HFFc6 (cell line): ENCODE results near the gene SELENOI. TPM values are rescaled to one million over a fixed set of nuclear protein-coding genes. Genes with fewer than 3 reads are reported as not detected.

Experiments used
- DNase-seq: peaks from one replicate; pipeline ENCODE4 v3.0.0-alpha.2; 2018
- H3K27ac Mint-ChIP-seq: 2 replicates; pipeline ENCODE4 v1.8.0; 2020; ENCODE audit warnings: mild to moderate bottlenecking, mixed read lengths
- H3K27me3 Mint-ChIP-seq: 2 replicates; pipeline ENCODE4 v1.8.0; 2021; ENCODE audit warnings: mild to moderate bottlenecking, moderate library complexity, mixed read lengths; ENCODE audit not compliant: insufficient read depth
- H3K36me3 Mint-ChIP-seq: 2 replicates; pipeline ENCODE4 v1.8.0; 2021; ENCODE audit warnings: low read depth, mixed read lengths
- H3K4me1 Mint-ChIP-seq: 2 replicates; pipeline ENCODE4 v1.8.0; 2020; ENCODE audit warnings: low read depth, mixed read lengths
- H3K4me3 Mint-ChIP-seq: 2 replicates; pipeline ENCODE4 v1.8.0; 2020; ENCODE audit warnings: mild to moderate bottlenecking, moderate library complexity, mixed read lengths
- H3K9me3 Mint-ChIP-seq: 2 replicates; pipeline ENCODE4 v1.8.0; 2020; ENCODE audit warnings: mild to moderate bottlenecking, mixed read lengths
- total RNA-seq, 6 experiments: library from RNA; stranded (reverse); fragmentation: NEBNext Ultra II Directional; extraction: Animal tissue kit (Norgen Biotek cat#: 25700); gene quantifications; 2 replicates in 1 of 6; 3 replicates in 5 of 6; pipeline ENCODE4 v1.2.3, GENCODE V29; 2021
- TF ChIP-seq, protein P1 (sequence below): fragments of 200-600 bp; sonication (generic); IDR thresholded peaks from 2 replicates; pipeline ENCODE4 v1.5.0; 2021; ENCODE audit warnings: antibody characterized with exemption, mild to moderate bottlenecking

The SELENOI gene
- total RNA-seq, 6 experiments from 2014 or later, result 22.7 to 31.4 (median 27.3) TPM

DNA sequence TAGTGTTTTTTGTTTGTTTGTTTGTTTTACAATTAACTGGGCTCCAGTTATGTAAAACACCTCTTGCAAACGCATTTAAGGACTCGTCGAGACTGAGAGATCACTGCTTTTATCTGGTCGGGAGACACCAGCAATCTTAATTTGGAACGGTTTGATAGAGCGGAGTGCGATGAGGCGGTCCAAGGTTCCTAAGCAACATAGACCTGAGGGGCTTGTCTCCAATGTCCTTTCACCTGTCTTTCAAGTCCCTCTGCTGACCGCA is 729 bp upstream of the SELENOI start:
- Mint-ChIP-seq H3K9me3 (no peaks in the 10 kb centered on the region), H3K27me3 (no peaks in the 10 kb centered on the region), H3K36me3 (peaks cover 5% of the 10 kb centered on the region; the same call in 1 of the 2 replicates), H3K4me1 (peaks cover 31% of the 10 kb centered on the region), H3K4me3 (peak overlapping the region; percentile 97), H3K27ac (peak overlapping the region; percentile 98)
- no peak for DNase-seq
- TF ChIP-seq, protein P1, sequence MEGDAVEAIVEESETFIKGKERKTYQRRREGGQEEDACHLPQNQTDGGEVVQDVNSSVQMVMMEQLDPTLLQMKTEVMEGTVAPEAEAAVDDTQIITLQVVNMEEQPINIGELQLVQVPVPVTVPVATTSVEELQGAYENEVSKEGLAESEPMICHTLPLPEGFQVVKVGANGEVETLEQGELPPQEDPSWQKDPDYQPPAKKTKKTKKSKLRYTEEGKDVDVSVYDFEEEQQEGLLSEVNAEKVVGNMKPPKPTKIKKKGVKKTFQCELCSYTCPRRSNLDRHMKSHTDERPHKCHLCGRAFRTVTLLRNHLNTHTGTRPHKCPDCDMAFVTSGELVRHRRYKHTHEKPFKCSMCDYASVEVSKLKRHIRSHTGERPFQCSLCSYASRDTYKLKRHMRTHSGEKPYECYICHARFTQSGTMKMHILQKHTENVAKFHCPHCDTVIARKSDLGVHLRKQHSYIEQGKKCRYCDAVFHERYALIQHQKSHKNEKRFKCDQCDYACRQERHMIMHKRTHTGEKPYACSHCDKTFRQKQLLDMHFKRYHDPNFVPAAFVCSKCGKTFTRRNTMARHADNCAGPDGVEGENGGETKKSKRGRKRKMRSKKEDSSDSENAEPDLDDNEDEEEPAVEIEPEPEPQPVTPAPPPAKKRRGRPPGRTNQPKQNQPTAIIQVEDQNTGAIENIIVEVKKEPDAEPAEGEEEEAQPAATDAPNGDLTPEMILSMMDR, result no peak

DNA sequence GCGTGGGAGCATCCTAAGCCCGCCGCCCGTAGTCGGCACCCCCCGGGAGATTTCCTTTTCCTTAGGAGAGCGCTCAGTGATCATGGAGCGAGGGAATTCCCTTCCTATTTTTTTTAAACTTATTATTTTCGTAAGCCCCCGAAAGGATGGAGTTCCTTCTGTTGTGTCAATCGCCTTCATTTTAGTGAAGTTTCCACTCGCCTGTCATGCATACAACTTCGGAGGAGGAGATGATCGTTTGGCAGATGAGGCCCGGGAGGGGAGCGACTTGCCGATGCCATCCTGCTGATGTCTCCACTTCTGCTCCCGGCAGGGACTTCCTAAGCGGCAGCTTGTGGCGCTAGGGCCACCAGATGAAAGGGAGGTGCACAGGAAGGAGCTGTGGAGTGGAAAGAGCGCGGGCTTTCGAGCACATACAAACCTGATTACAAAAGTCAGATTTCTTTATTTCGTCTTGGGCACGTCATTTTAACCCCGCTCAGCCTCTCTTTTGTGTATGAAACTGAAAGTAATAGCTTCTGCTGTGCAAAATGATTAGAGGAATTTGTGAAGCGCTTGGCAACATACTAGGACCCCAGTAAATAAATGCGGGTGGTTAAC is 611 bp downstream of the SELENOI start, which contains the start of gene ADGRF3:
Gene ADGRF3, minus strand, starts transcription at position 336 of the 600 bp plus-strand sequence. CDS start 555 bp downstream, outside the sequence.
- H3K36me3 Mint-ChIP-seq, result peaks cover 12% of the 10 kb centered on the region; the same call in 1 of the 2 replicates
- TF ChIP-seq, protein P1, result no peak
- peaks cover 31% of the 10 kb centered on the region for H3K4me1 Mint-ChIP-seq
- DNase-seq, result peak; percentile 19
- peaks cover 2% of the 10 kb centered on the region; the same call in 1 of the 2 replicates for H3K27me3 Mint-ChIP-seq
- H3K27ac Mint-ChIP-seq, result peak within 1 kb of the TSS; percentile 98
- no peaks in the 10 kb centered on the region for H3K9me3 Mint-ChIP-seq
- peak within 1 kb of the TSS; percentile 97 for H3K4me3 Mint-ChIP-seq

DNA sequence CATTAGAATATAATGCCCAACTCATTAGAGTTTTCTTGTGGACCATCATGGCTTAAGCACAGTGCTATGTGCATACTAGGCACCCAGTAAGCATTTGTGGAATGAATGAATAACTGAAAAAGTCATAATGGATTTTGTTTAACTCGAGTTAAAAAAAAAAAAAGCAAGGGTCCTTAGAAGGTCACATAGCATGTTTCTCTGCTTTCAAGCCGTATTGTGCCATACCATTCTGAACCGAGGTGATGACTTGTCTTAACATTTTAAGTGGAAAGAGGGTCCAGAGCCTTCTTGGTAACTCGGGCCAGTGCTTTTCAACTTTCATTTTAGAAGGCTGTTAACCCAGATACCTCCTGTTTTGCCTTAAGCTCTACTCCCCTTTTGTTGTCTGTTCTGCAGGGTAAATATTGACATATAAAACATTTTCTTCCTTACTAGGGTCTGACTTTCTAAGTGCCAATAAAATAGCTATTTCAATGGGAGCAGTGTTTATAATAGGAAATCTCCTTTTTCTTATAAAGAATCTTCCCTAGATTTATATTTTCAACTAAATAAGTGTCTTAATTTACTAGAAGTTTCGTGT is 1.4 kb downstream of the SELENOI start:
- peak; percentile 7 for DNase-seq
- Mint-ChIP-seq H3K4me1 (peaks cover 37% of the 10 kb centered on the region), H3K4me3 (peak overlapping the region; percentile 97), H3K27me3 (peaks cover 2% of the 10 kb centered on the region; the same call in 1 of the 2 replicates), H3K27ac (peak overlapping the region; percentile 98), H3K9me3 (no peaks in the 10 kb centered on the region), H3K36me3 (peaks cover 13% of the 10 kb centered on the region)
- TF ChIP-seq, protein P1, result no peak

DNA sequence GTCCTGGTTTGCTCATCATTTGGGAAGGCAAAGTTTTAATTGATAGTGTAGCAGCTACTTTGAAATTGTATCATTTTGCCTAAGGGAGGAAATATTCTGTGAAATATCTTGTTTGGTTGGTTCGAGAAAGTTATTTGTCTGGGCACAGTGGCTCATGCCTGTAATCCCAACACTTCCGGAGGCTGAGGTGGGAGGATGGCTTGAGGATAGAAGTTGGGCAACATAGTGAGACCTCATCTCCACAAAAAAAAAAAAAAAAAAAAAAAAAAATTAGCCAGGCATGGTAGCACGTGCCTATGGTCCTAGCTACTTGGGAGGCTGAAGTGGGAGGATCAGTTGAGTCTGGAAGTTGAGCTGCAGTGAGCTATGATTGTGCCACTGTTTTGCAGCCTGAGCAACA is 3.7 kb downstream of the SELENOI start:
- TF ChIP-seq, protein P1, result no peak
- Mint-ChIP-seq H3K27me3 (peaks cover 2% of the 10 kb centered on the region; the same call in 1 of the 2 replicates), H3K4me1 (peaks cover 44% of the 10 kb centered on the region), H3K36me3 (peaks cover 13% of the 10 kb centered on the region), H3K4me3 (no peak overlapping the region; the same call in 1 of the 2 replicates), H3K27ac (no peak overlapping the region), H3K9me3 (no peaks in the 10 kb centered on the region)
- DNase-seq, result no peak

DNA sequence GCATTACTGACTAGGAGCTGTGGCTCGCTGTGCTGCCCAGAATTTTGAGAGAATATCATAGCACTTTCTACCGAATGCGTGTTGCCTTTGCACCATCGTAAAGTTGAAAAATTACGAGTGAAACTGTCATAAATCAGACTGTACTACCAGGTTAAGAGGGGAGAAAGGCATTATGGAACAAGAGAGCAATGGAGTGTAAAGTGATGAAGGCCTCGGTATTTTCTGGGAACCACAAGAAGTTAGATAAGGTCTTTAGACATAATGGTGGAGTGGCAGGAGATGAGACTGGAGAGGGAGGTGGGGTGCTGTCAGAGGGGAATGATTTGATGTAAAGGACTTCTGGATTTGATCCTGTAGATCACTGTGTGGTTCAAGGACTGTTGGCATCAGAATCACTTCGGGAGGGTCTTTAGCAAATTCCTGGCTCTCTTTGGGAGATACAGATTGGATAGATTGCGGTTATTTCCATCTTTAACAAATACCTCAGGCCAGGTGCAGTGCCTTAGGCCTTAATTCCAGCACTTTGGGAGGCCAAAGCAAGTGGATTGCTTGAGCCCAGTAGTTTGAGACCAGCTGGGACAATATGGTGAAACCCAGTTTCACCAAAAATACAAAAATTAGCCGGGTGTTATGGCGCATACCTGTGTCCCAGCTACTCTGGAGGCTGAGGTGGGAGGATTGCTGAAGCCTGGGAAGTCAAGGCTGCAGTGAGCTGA is 5.6 kb downstream of the SELENOI start:
- TF ChIP-seq, protein P1, result no peak
- peaks cover 13% of the 10 kb centered on the region for H3K36me3 Mint-ChIP-seq
- H3K27ac Mint-ChIP-seq, result no peak overlapping the region
- no peak overlapping the region for H3K4me3 Mint-ChIP-seq
- no peak for DNase-seq
- H3K4me1 Mint-ChIP-seq, result peaks cover 59% of the 10 kb centered on the region
- H3K9me3 Mint-ChIP-seq, result no peaks in the 10 kb centered on the region
- H3K27me3 Mint-ChIP-seq, result peaks cover 2% of the 10 kb centered on the region; the same call in 1 of the 2 replicates
